GM21619 (cell line): Measurements from ENCODE around the gene RAB21.

Source experiments
- ATAC-seq: cut with Tn5 transposase; IDR thresholded peaks from one replicate; pipeline ENCODE4 v1.9.1; 2021; ENCODE audit not compliant: unreplicated experiment

RAB21 gene

GRCh38 chr12:71754461-71755145 lies at the start of gene RAB21:
Gene RAB21, plus strand, starts transcription at chr12:71754863. Its CDS starts 267 bp downstream, at chr12:71755130.
- ATAC-seq, result peak; percentile 92

GRCh38 chr12:71704920-71705319 lies 49.7 kb upstream of the RAB21 start:
- no peak for ATAC-seq

DNA sequence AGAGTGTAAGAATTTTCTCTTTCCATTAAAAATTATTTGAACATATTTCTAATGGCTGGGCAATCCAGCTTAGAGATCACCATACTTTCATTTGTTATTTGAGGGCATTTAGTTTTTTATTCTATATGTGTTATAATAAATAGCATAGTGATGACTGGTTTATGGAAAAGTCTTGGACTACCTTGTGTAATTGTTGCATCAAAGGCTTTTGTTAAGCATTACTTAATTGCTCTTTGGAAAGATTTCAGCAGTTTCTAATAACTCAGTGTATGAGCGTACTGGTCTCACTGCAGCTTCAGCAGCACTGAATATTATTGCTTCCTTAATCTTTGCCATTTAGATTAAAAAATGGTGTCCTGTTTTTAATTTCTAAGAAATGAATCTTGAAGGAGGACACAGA lies 46.0 kb upstream of the RAB21 start:
- ATAC-seq, result no peak

DNA sequence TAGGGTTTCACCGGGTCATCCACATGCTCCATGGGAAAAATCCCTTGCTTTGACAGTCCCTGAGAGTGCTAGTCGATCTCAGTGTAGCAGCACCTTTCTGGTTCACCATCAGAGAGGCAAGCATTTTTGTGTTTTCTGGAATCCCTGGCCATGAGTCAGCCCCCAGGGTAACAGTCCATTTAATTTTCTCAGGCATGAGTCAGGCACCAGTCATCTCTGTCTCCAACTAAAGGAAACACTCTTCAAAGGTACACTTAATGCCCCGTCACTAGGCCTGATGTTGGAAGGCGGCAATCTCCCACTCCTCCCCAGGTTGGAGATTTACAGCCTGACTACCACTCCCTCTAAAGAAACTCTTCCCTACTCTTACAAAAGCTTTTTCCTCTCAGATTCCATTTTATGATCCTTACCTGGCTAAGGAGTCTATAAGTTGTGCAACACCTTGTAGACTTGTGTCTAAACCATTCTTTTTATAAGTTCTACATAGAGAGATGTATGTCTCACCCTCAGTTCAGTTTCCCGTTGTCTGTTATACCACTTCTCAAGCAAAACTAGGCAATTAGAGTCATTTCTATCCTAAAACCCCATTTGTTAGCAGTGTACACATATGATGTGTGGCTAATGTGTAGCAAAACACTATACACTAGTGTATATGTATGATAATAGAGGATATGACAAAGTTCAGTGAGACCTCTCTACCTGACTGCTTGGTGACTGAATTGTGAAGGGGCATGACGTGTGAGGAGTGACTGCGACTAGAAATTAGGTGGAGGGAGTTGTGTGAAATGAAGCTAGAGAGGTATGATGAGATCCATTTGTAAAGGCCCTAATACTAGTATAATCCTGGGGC lies 44.2 kb upstream of the RAB21 start:
- no peak for ATAC-seq

- ATAC-seq, result no peak
These were observed 36.1 kb upstream of the RAB21 start for GRCh38 chr12:71718611-71719010.

DNA sequence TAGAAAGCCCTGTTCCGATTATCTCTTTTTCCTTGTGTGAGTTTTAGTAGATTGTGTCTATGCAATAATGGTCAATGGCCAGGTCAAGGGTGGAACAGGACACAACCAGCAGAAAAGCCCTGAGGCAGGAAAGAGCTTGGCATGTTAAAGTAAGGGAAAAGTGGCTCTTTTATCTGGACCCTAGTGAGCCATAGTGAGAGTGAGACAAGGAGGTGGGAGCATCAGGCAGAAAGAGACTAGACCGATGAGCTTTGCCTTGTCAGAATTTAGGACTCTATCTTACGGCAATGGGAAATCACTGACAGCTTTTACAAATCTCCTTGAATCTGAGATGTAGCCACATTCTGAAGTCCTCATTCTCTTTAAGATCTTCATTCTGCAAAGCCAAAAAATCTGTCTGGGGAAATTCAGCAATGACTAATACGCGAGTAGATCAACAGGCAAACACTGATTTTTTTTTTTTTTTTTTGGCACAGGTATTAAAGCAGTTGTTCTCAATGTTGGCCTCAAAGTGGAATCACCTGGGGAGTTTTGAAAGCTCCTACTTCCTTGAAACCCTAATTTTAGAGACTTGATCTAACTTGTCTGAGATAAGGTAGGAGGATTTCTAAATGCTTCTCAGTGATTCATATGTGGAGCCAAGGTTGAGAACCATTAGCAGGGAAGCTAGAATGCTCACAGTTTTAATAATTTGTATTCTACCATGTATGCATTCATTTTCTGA lies 34.9 kb upstream of the RAB21 start:
- no peak for ATAC-seq

DNA sequence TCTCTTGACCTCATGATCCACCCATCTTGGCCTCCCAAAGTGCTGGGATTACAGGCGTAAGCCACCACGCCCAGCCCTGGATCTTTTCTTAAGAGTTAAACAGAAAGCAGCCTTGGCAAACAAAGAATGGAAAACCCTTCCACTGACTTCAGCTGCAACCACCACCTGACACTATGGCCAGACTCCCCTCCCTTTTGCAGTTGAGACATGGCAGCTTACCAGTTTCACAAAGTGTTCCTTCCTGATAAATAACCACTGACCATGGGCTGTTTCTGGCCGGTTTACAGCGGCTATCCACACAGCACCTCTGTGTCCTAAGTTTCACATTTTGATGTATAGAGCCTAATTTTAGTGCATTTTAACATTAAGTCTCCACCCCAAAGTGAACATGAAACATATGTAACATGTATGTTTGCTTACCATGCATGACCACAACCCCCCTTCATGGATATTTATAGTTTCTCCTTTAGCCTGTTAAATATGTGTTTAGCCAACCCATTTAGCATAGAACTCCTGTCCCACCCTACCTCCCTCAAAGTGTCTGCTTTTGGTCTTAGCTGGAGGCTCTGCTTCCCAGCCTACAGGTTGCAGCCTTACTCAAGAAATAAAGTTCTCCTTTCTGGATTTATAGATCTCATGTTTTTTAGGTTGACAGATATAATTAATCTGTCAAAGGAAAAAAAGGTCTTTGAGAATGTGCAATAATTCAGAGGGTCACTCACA lies 32.7 kb upstream of the RAB21 start:
- no peak for ATAC-seq

- no peak for ATAC-seq
These were observed 29.7 kb upstream of the RAB21 start for GRCh38 chr12:71725011-71725410.

DNA sequence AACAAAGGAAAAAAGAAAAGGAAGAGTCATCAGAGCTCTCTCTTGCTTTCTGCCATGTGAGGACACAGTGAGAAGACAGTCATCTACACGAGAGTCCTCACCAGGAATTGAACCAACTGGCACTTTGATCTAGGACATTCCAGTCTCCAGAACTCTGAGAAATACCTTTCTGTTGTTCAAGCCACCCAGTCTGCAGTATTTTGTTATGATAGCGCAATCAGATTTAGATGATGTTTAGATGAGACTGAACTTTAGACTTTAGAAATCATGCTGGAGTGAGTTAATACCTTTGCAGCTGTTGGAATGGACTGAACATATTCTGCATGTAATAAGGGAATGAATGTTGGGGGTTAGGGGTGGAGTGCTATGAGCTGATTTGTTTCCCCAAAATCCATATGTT lies 28.1 kb upstream of the RAB21 start:
- no peak for ATAC-seq

DNA sequence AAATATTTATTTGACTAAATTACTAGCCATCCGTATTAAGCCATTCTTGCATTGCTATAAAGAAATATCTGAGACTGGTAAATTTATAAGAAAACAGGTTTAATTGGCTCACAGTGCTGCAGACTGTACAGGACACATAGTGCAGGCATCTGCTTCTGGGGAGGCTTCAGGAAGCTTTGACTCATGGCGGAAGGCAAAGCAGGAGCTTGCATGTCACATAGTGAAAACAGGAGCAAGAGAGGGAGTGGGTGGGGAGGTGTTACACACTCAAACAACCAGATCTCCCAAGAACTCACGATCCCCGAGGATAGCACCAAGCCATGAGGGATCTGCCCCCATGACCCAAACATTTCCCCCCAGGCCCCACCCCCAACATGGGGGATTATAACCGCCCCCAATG lies 26.7 kb upstream of the RAB21 start:
- no peak for ATAC-seq

- ATAC-seq, result no peak
These were observed 23.7 kb upstream of the RAB21 start for GRCh38 chr12:71730936-71731335.

DNA sequence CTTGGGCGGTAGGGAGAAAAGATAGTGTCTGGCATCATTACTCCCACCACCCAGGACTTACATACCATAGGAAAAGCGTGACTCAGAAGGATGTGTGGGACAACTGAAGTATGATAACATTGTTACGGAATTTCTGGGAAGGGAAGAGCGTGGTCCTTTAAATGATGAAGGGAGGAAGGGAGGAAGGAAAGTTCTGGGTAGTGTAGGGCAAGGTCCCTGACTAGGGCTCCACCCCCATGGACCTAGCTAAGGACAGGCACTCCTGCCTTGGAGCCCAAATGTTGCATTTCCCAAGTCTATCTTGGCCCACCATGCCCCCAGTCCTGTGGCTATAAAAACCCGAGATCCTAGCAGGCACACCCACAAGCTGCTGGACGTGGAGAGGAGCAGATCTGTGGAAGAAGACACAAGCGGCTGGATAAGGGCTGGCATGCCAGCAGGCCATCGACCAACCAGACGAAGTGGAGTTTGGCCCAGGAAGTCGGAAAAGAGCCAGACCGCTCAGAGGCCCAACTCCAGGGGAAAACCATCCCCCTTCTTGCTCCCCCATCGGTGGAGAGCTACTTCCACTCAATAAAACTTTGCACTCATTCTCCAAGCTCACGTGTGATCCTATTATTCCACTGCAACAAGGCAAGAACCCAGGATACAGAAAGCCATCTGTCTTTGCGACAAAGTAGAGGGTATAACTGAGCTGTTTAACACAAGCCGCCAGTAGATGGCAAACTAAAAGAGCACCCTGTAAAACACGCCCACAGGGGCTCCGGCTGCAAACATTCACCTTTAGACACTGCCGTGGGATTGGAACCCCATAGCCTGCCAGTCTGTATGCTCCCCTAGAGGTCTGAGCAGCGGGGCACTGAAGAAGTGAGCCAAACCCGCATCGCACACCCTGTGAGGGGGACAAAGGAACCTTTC lies 23.0 kb upstream of the RAB21 start:
- no peak for ATAC-seq

DNA sequence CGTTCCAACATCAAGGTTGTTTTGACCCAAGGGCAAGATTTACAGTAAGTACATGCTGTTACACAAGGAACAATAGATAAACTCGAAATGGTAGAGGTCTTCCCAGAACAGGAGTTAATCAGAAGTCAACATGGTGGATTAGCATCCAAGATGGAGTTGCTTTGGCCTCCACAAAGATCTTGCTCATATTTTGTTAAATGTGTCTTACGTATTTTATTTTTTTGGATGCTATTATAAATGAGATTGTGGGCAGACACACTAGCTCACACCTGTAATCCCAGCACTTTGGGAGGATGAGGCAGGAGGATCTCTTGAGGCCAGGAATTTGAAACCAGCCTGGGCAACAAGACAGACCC lies 22.3 kb upstream of the RAB21 start:
- no peak for ATAC-seq

DNA sequence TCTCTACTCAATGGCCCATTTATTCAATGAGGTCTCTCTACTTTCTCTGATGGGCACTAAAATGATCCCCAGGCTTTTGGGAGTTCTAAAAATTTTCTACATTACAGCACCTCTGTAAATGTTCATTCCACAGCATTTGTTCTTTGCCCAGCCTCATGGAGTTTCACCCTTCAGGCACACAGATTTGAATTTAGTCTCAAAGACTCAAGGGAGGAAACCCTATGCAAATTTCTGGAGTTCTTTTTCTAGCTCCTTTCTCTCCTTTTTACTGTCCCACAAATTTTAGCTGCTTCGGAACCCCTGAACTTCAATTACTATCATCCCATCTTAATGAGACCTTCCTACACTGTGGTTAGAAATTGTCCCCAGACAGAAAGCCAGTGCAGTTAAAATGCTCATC lies 17.5 kb upstream of the RAB21 start:
- ATAC-seq, result no peak

GRCh38 chr12:71742998-71743397 lies 11.7 kb upstream of the RAB21 start:
- no peak for ATAC-seq

GRCh38 chr12:71744522-71745300 lies 10.0 kb upstream of the RAB21 start:
- ATAC-seq, result no peak

DNA sequence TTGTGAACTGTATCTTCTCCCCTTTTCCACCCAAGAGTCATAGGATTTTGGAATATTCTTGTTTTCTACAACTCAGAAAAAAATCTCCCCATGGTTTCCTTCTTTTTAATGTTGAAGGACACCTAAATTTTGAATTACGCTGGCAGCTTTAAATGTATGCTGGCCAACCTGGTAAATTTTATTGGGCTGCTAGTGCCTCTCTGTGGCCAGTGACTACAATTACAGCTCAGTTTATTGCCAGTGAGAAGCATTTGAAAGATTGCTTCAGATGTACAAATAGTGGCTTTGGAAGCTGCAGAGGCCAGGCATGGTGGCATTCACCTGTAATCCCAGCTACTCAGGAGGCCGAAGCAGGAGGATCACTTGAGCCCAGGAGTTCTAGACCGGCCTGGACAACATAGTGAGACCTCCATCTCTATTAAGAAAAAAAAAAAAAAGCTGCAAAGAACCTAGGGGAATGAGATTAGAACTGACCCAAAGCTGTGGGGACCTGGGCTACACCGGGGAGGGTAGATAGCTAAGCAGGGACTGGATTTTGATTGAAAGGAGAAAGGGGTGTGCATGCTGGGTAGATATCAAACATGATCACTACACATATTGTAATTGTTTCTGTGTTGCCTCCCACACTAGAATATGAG lies 7.6 kb upstream of the RAB21 start:
- peak; percentile 92 for ATAC-seq

DNA sequence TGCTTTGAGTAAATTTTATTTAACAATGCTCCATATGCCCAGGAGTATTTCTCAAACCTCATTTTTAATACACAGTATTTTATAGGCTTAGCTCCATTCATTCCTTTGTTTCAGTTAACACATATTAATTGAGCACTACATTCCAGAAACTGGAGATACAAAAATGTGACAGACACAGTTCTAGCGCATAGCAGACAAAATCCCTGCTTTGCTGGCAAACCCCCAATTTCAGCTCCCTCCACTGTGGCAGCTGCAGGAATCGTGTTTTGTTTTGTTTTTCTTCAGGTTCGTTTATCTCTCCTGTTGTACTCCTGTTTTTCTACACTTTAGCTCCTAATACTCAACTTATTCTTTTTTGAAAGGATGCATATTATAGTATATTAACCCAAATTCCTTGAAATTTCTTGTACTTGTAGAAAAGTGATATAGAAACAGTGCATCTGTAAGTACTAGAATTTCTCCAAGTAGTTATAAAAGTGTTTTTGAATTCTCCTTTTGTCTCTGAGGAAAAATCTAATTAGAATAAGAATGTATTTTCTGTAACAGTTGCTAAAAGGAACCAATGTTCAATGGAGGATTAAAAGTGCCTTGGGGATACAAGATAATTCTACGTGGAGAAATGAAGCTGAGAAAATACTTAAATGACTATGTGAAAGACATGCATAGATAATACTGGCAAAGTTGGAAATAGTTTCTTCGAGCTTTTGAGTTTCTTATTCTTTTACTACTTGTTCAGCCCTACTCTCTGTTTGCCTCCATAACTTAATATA lies 6.4 kb upstream of the RAB21 start:
- ATAC-seq, result no peak
